ENCODE results near the gene PTPN1.

PTPN1 gene

DNA sequence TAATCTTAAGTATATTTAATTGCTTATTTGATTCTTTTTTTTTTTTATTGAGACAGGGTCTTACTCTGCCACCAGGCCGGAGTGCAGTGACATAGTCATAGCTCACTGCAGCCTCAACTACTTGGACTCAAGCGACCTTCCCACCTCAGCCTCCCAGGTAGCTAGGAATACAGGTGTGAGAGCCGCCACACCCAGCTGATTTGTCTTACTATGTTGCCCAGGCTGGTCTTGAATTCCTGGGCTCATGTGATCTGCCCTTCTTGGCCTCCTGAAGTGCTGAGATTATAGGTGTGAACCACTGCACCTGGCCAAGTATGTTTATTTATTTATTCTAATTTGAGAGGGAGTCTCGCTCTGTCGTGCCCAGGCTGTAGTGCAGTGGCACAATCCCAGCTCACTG, 38.2 kb downstream of the PTPN1 start:
- peaks cover 49% of the 10 kb centered on the region for H3K4me1 ChIP-seq (ENCODE audit: control insufficient read depth, low read length)
- TF ChIP-seq EZH2phosphoT487 (IDR thresholded peaks at IDR 0.05; ENCODE audit: borderline replicate concordance, low read length), result no peak
- TF ChIP-seq, protein P1, sequence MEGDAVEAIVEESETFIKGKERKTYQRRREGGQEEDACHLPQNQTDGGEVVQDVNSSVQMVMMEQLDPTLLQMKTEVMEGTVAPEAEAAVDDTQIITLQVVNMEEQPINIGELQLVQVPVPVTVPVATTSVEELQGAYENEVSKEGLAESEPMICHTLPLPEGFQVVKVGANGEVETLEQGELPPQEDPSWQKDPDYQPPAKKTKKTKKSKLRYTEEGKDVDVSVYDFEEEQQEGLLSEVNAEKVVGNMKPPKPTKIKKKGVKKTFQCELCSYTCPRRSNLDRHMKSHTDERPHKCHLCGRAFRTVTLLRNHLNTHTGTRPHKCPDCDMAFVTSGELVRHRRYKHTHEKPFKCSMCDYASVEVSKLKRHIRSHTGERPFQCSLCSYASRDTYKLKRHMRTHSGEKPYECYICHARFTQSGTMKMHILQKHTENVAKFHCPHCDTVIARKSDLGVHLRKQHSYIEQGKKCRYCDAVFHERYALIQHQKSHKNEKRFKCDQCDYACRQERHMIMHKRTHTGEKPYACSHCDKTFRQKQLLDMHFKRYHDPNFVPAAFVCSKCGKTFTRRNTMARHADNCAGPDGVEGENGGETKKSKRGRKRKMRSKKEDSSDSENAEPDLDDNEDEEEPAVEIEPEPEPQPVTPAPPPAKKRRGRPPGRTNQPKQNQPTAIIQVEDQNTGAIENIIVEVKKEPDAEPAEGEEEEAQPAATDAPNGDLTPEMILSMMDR (IDR thresholded peaks at IDR 0.05; ENCODE audit: low read depth, low read length, poor library complexity, severe bottlenecking), result no peak
- H3K9me2 ChIP-seq (replicated peaks; ENCODE audit: control insufficient read depth, low read length), result no peaks in the 10 kb centered on the region
- no peak overlapping the region for H3K4me2 ChIP-seq (ENCODE audit: low read length)
- no peaks in the 10 kb centered on the region for H3K9me3 ChIP-seq (ENCODE audit: control insufficient read depth, insufficient read depth, low read length)
- H4K20me1 ChIP-seq (ENCODE audit: control insufficient read depth, insufficient read depth, low read depth, low read length), result no peaks in the 10 kb centered on the region
- H3K79me2 ChIP-seq (ENCODE audit: control insufficient read depth, low read length), result peaks cover 46% of the 10 kb centered on the region
- H3K27me3 ChIP-seq (ENCODE audit: control insufficient read depth, low read length), result no peaks in the 10 kb centered on the region
- no peak overlapping the region for H3K27ac ChIP-seq (ENCODE audit: low read depth, low read length)
- 0 out of 2 replicates have a peak, but pooled peaks cover 2% of the 10 kb centered on the region for H3F3A ChIP-seq (ENCODE audit: control insufficient read depth, insufficient read depth)
- no peaks in the 10 kb centered on the region; the same call in 1 of the 2 replicates for H3K36me3 ChIP-seq (ENCODE audit: control insufficient read depth, low read length)
- H3K4me3 ChIP-seq (ENCODE audit: low read length), result no peak overlapping the region

DNA sequence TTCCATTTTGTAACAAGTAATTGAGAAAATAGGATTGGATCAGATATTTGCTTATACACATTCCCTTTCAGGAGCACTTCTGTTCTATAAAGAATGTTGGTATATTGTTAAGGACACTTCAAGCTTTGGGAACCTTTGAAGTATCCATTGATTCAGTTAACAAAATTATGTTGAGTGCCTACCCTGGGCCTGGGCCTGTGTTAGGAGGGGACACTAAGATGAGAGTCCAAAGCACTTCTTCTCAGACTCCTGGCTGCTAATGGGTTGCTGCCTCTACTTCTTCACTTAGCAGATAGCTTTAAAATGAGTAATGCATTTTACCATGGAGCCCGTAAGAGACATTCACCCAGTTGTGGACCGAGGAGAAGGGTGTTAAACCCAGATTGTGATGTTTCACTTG, 40.3 kb downstream of the PTPN1 start:
- TF ChIP-seq, protein P1 (IDR thresholded peaks at IDR 0.05; ENCODE audit: low read depth, low read length, poor library complexity, severe bottlenecking), result no peak
- no peak for TF ChIP-seq EZH2phosphoT487 (IDR thresholded peaks at IDR 0.05; ENCODE audit: borderline replicate concordance, low read length)
- peaks cover 31% of the 10 kb centered on the region for H3K4me1 ChIP-seq (ENCODE audit: control insufficient read depth, low read length)
- no peak overlapping the region for H3K4me3 ChIP-seq (ENCODE audit: low read length)
- no peaks in the 10 kb centered on the region for H4K20me1 ChIP-seq (ENCODE audit: control insufficient read depth, insufficient read depth, low read depth, low read length)
- no peaks in the 10 kb centered on the region for H3K9me2 ChIP-seq (replicated peaks; ENCODE audit: control insufficient read depth, low read length)
- H3K27ac ChIP-seq (ENCODE audit: low read depth, low read length), result no peak overlapping the region
- peaks cover 27% of the 10 kb centered on the region for H3K79me2 ChIP-seq (ENCODE audit: control insufficient read depth, low read length)
- H3K36me3 ChIP-seq (ENCODE audit: control insufficient read depth, low read length), result no peaks in the 10 kb centered on the region; the same call in 1 of the 2 replicates
- H3K9me3 ChIP-seq (ENCODE audit: control insufficient read depth, insufficient read depth, low read length), result no peaks in the 10 kb centered on the region
- no peak overlapping the region for H3K4me2 ChIP-seq (ENCODE audit: low read length)
- 0 out of 2 replicates have a peak, but pooled peaks cover 2% of the 10 kb centered on the region for H3F3A ChIP-seq (ENCODE audit: control insufficient read depth, insufficient read depth)
- no peaks in the 10 kb centered on the region for H3K27me3 ChIP-seq (ENCODE audit: control insufficient read depth, low read length)

DNA sequence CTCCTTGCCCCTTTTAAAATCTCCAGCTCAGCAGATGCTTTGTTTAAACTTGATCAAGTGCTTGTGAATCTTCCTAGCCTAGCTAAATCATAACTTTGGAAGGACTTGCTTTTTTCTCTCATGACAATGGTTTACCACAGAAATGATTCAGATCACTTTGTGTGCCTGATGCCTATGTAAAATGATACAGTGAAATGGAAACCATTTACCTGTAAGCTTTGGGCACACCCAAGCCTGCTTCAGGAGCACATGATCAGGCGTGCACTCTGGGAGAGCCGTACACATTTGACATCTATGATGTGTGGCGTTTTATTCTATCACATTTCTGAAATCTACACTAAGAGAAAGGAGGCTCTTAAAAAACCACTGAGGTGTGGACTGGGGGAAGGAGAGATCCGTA, 41.1 kb downstream of the PTPN1 start:
- no peak overlapping the region for H3K27ac ChIP-seq (ENCODE audit: low read depth, low read length)
- 0 out of 2 replicates have a peak, but pooled peaks cover 2% of the 10 kb centered on the region for H3F3A ChIP-seq (ENCODE audit: control insufficient read depth, insufficient read depth)
- H3K9me2 ChIP-seq (replicated peaks; ENCODE audit: control insufficient read depth, low read length), result no peaks in the 10 kb centered on the region
- H3K4me3 ChIP-seq (ENCODE audit: low read length), result no peak overlapping the region
- H3K79me2 ChIP-seq (ENCODE audit: control insufficient read depth, low read length), result peaks cover 20% of the 10 kb centered on the region
- no peaks in the 10 kb centered on the region; the same call in 1 of the 2 replicates for H3K36me3 ChIP-seq (ENCODE audit: control insufficient read depth, low read length)
- no peaks in the 10 kb centered on the region for H4K20me1 ChIP-seq (ENCODE audit: control insufficient read depth, insufficient read depth, low read depth, low read length)
- no peak for TF ChIP-seq EZH2phosphoT487 (IDR thresholded peaks at IDR 0.05; ENCODE audit: borderline replicate concordance, low read length)
- TF ChIP-seq, protein P1 (IDR thresholded peaks at IDR 0.05; ENCODE audit: low read depth, low read length, poor library complexity, severe bottlenecking), result no peak
- no peaks in the 10 kb centered on the region for H3K9me3 ChIP-seq (ENCODE audit: control insufficient read depth, insufficient read depth, low read length)
- peaks cover 23% of the 10 kb centered on the region for H3K4me1 ChIP-seq (ENCODE audit: control insufficient read depth, low read length)
- H3K27me3 ChIP-seq (ENCODE audit: control insufficient read depth, low read length), result no peaks in the 10 kb centered on the region
- H3K4me2 ChIP-seq (ENCODE audit: low read length), result no peak overlapping the region

All from DOHH2 (cell line).